Esophagus muscularis mucosa (tissue), 4 donors: ENCODE data around the gene ZBTB7B. TPM values are rescaled to one million over a fixed set of nuclear protein-coding genes. Genes with fewer than 3 reads are reported as not detected.
A peak's percentile ranks its signal among the peaks of the same experiment; 100 is the strongest.

Experiments used
- DNase-seq: peaks from one replicate; pipeline ENCODE4 v3.0.0-alpha.2; 2017; ENCODE audit errors: extremely low spot score
- H3K27ac ChIP-seq, 4 donors: fragments of 200-600 bp; sonication (generic); replicated peaks in 1 of 4; 1 replicate in 3 of 4; 2 replicates in 1 of 4; pipeline ENCODE4 v1.5.1; 2016 to 2019; ENCODE audit warnings: mild to moderate bottlenecking in 1 of 4
- H3K27me3 ChIP-seq, 4 donors: fragments of 200-600 bp; sonication (generic); one replicate each; pipeline versions ENCODE4 v1.5.1 to v1.6.0; 2016 to 2019
- H3K36me3 ChIP-seq, 4 donors: fragments of 200-600 bp; sonication (generic); one replicate each; pipeline ENCODE4 v1.5.1; 2016 to 2019
- H3K4me1 ChIP-seq, 4 donors: fragments of 200-600 bp; sonication (generic); one replicate each; pipeline ENCODE4 v1.5.1; 2016 to 2019
- H3K4me3 ChIP-seq, 4 donors: fragments of 200-600 bp; sonication (generic); 1 replicate in 2 of 4; 2 replicates in 2 of 4; pipeline ENCODE4 v1.5.1; 2016 to 2019; ENCODE audit warnings: mild to moderate bottlenecking in 4 of 4, moderate library complexity in 1 of 4
- H3K9me3 ChIP-seq, 4 donors: fragments of 200-600 bp; sonication (generic); 1 replicate in 3 of 4; 2 replicates in 1 of 4; pipeline ENCODE4 v1.5.1; 2016 to 2019
- CTCF ChIP-seq, 3 experiments: fragments of 200-600 bp in 2 of 3; fragments of 450-650 bp in 1 of 3; sonication (generic) in 2 of 3; IDR thresholded peaks; one replicate each; pipeline ENCODE4 v1.5.1; 2017 to 2019; ENCODE audit warnings: antibody characterized with exemption in 3 of 3, mild to moderate bottlenecking in 2 of 3, moderate library complexity in 1 of 3
- EP300 ChIP-seq: sonication (generic); formaldehyde crosslinking; IDR thresholded peaks from one replicate; pipeline ENCODE4 v1.6.1; 2017; ENCODE audit warnings: antibody characterized with exemption
- POLR2A ChIP-seq: fragments of 450-650 bp; IDR thresholded peaks from one replicate; pipeline ENCODE4 v1.6.1; 2017; ENCODE audit warnings: antibody characterized with exemption, moderate library complexity, mild to moderate bottlenecking, low read depth
- POLR2AphosphoS5 ChIP-seq, 2 donors: sonication (generic); formaldehyde crosslinking; IDR thresholded peaks; one replicate each; pipeline ENCODE4 v1.6.1; 2017; ENCODE audit warnings: antibody characterized with exemption in 2 of 2
- WGBS: methylation state at CpG from one replicate; pipeline ENCODE4 v1.1.5; 2018; 5-methylcytosine and 5-hydroxymethylcytosine counted together
- intact Hi-C: fragments of 100-400 bp; cut with DNase I; formaldehyde crosslinking; loops from one replicate; pipeline ENCODE4 v1.15.1; 2023
- total RNA-seq, 4 donors: library from RNA; depleted of rRNA; stranded (reverse); fragments of >200 nt; gene quantifications; one replicate each; pipeline versions ENCODE4 v1.1.0 to v1.2.1, GENCODE V29; 2016

The ZBTB7B gene
- total RNA-seq, 4 donors from 2014 or later, result 50.0 to 68.9 (median 55.8) TPM

DNA sequence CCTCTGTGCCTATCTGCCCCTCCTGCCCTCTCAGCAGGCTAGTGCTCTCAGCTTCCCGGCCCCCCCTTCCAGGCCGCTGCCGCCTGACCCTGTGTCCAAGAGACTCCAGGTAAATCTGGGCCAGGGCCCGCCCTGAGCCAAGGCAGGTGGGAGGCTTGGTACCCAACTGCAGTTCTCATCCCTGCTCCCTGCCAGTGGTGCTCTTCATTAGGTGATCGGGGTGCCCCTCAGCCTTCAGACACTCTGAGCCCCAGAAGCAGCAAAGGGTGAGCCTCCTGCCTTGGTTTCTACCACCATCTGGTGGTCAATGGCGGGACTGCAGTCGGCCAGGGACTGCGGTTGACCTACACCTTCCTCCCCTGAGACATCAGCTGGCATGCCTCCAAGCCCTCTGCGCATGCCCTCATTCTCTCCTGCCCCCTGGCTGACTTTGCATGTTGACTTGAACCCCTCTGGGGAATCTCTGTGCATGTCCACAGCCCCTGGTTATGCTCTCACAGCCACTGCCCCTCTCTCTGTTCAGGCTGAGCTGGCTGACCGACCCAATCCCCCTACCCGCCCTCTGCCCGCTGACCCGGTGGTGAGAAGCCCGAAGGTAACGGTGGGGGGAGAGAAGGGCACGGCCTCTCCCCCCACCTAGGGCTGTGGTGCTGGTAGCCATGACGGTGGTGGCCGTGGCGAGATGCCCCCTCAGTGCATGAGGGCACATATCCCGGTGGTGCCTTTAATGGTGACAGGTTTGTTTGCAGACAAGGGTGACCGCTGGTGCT, 59.0 kb downstream of the ZBTB7B start:
- Histone ChIP-seq H3K4me3 (peak overlapping the region in 1 of 4 donors; percentile 16), H3K4me1 (peaks cover 37 to 46% (median 42%) of the 10 kb centered on the region in 4 donors), H3K27me3 (peaks cover 0 to 7% (median 0%) of the 10 kb centered on the region in 4 donors), H3K27ac (no peak overlapping the region), H3K9me3 (no peaks in the 10 kb centered on the region), H3K36me3 (peaks cover 23 to 62% (median 51%) of the 10 kb centered on the region in 4 donors)
- DNase-seq, result peak; percentile 97
- intact Hi-C loops, result loop anchor here (5.0 kb wide), 1 partner anchor 99 kb away; the partner anchor contains the start of gene PYGO2
- 34% methylated on average over 10 of the region's 21 CpGs for WGBS
- peak in 1 of 2 donors; percentile 50 for TF ChIP-seq POLR2AphosphoS5 (IDR thresholded peaks at IDR 0.05)
- peak in 2 of 3 experiments; percentile 98 to 100 for TF ChIP-seq CTCF (IDR thresholded peaks at IDR 0.05)
- no peak for TF ChIP-seq EP300

DNA sequence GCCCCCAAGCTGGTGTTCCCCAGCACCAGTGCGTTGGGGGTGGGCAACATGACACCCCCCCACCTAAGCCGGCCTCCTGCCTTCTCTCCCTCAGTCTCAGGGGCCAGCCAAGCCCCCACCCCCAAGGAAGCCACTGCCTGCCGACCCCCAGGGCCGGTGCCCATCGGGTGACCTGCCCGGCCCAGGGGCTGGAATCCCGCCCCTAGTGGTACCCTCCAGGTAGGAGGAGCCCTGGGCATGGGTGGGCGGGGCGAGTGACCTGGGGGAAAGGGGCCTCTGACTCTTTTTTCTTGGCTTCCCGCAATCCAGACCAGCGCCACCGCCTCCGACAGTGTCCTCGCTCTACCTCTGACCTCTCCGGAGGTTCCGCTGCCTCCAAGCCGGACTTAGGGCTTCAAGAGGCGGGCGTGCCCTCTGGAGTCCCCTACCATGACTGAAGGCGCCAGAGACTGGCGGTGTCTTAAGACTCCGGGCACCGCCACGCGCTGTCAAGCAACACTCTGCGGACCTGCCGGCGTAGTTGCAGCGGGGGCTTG, 59.6 kb downstream of the ZBTB7B start:
- 23% methylated on average over 9 of the region's 29 CpGs for WGBS
- H3K27me3 ChIP-seq, result peaks cover 0 to 7% (median 0%) of the 10 kb centered on the region in 4 donors
- TF ChIP-seq CTCF (IDR thresholded peaks at IDR 0.05), result no peak
- TF ChIP-seq POLR2AphosphoS5 (IDR thresholded peaks at IDR 0.05), result no peak
- TF ChIP-seq EP300, result no peak
- TF ChIP-seq POLR2A, result no peak
- H3K4me3 ChIP-seq, result peak overlapping the region in 3 of 4 donors; percentile 65 to 89 (median 73)
- intact Hi-C loops, result loop anchor here (5.0 kb wide), 1 partner anchor 100 kb away; the partner anchor contains the start of gene PYGO2
- no peaks in the 10 kb centered on the region for H3K9me3 ChIP-seq
- H3K27ac ChIP-seq, result no peak overlapping the region
- no peak for DNase-seq
- peaks cover 19 to 56% (median 46%) of the 10 kb centered on the region in 4 donors for H3K36me3 ChIP-seq
- H3K4me1 ChIP-seq, result peaks cover 37 to 46% (median 42%) of the 10 kb centered on the region in 4 donors

GRCh38 chr1:155062702-155063411, 60.3 kb downstream of the ZBTB7B start:
- WGBS, result 12% methylated on average over 16 of the region's 46 CpGs
- Histone ChIP-seq H3K9me3 (no peaks in the 10 kb centered on the region), H3K27ac (peak overlapping the region; percentile 69 to 84 (median 80)), H3K36me3 (peaks cover 12 to 49% (median 42%) of the 10 kb centered on the region in 4 donors), H3K27me3 (peaks cover 0 to 7% (median 0%) of the 10 kb centered on the region in 4 donors), H3K4me3 (peak overlapping the region; percentile 65 to 89 (median 74)), H3K4me1 (peaks cover 37 to 46% (median 42%) of the 10 kb centered on the region in 4 donors)
- no peak for DNase-seq
- intact Hi-C loops, result loop anchor here (5.0 kb wide), 1 partner anchor 101 kb away; the partner anchor contains the start of gene PYGO2
- TF ChIP-seq EP300, result no peak
- peak; percentile 71 to 78 (median 76) for TF ChIP-seq CTCF (IDR thresholded peaks at IDR 0.05)

DNA sequence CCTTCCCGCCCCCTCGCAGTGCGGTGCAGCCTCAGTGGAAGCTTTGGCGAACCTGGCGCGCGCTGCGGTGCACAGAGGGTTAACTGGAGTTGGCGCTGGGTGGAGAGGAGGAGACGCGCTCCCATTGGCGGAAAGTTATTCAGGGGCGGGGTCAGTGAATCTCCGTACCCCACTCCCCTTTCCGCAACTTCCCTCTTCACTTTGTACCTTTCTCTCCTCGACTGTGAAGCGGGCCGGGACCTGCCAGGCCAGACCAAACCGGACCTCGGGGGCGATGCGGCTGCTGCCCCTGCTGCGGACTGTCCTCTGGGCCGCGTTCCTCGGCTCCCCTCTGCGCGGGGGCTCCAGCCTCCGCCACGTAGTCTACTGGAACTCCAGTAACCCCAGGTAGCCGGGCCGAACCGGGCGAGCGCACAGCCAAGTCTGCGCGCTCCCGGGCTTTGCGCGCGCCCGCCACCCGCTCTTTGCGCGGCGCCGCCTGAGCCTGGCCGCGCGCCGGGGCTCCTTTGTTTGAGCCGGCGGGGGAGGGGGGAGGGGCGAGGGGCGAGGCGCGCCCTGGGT, 61.0 kb downstream of the ZBTB7B start, which contains the start of gene EFNA4:
Gene EFNA4, plus strand, starts transcription at position 191 of the 561 bp plus-strand sequence. Its CDS starts 84 bp downstream, at position 275.
- Histone ChIP-seq H3K4me1 (peaks cover 37 to 46% (median 42%) of the 10 kb centered on the region in 4 donors), H3K36me3 (peaks cover 4 to 42% (median 34%) of the 10 kb centered on the region in 4 donors), H3K9me3 (no peaks in the 10 kb centered on the region), H3K27me3 (peaks cover 0 to 7% (median 0%) of the 10 kb centered on the region in 4 donors), H3K4me3 (peak within 1 kb of the TSS; percentile 65 to 89 (median 74)), H3K27ac (peak within 1 kb of the TSS; percentile 69 to 84 (median 80))
- intact Hi-C loops, result loop anchor here (5.0 kb wide), 1 partner anchor 101 kb away; the partner anchor contains the start of gene PYGO2
- peak; percentile 97 for DNase-seq
- under 1% methylated on average over 45 of the region's 57 CpGs for WGBS
- TF ChIP-seq CTCF (IDR thresholded peaks at IDR 0.05) (peak in 1 of 3 experiments; percentile 1), POLR2AphosphoS5 (IDR thresholded peaks at IDR 0.05) (peak; percentile 52 to 56), EP300 (no peak), POLR2A (no peak)
